NCI-H2029 treated with DMSO at 0.1 percent for 48 hours (cell line): ENCODE measurements around the gene VAT1.
"Not testable (repeated sequence)": the region's sequence is repeated elsewhere in the genome, so short reads cannot be mapped to it uniquely, and the experiment has no call there.

Source experiments
- DNase-seq: peaks from one replicate; lab custom pipeline; 2025; lab: John Stamatoyannopoulos, UW

The VAT1 gene

DNA sequence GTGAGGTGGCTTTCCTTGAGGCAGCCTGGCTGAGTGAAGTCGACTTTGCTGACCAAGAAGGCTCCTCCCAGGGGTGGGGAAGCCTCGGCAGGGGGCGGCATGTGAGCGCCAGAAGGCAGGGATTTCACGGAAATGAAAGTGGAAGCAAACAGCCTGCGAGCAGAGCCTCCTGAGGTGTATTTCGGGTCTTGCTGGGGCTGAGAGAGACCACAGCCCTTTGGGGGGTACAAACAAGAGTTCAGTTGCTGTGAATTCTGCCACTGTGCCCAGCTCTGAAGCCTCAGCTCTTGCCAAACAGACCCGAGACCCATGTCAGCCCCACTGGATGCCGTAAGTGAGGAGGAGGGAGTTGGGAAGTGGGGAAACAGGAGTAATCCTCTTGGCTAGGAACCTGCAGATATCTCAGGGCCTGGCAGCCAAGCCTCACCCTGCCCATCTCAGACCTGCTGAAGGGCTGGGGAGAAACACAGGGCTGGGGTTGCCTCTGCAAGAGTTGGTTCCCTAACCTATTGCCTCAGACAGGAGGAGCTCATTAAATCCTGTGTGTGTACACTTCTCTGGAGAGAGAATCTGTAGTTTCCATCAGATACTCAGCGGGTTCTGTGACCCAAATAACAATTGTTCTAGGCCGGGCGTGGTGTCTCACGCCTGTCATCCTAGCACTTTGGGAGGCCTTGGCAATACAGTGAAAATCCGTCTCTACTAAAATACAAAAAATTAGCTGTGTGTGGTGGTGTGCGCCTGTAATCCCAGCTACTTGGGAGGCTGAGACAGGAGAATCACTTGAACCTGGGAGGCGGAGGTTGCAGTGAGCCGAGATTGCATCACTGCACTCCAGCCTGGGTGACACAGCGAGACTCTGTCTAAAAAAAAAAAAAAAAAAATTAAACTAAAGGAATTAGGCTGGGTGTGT lies 15.3 kb downstream of the VAT1 start, which contains the start of gene IFI35:
TSS of gene IFI35 (plus strand) at position 146 of the 913 bp plus-strand sequence. CDS start at position 310, 164 bp downstream.
- peak; percentile 37 for DNase-seq

- no peak for DNase-seq
Observed at GRCh38 chr17:43003542-43004172, 18.5 kb downstream of the VAT1 start.

DNA sequence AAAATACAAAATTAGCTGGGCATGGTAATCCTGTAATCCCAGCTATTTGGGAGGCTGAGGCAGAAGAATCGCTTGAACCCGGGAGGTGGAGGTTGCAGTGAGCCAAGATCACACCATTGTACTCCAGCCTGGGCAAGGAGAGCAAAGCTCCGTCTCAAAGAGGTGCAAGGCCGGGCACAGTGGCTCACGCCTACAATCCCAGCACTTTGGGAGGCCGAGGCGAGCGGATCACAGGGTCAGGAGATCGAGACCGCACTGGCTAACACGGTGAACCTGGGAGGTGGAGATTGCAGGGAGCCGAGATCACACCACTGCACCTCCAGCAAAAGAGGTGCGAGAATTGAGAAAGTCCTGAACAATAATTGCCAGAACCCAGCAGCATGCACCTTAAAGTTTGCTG lies 21.3 kb downstream of the VAT1 start:
- DNase-seq, result not testable (repeated sequence)

- DNase-seq, result no peak
Observed at GRCh38 chr17:42999003-42999525, 23.1 kb downstream of the VAT1 start.

DNA sequence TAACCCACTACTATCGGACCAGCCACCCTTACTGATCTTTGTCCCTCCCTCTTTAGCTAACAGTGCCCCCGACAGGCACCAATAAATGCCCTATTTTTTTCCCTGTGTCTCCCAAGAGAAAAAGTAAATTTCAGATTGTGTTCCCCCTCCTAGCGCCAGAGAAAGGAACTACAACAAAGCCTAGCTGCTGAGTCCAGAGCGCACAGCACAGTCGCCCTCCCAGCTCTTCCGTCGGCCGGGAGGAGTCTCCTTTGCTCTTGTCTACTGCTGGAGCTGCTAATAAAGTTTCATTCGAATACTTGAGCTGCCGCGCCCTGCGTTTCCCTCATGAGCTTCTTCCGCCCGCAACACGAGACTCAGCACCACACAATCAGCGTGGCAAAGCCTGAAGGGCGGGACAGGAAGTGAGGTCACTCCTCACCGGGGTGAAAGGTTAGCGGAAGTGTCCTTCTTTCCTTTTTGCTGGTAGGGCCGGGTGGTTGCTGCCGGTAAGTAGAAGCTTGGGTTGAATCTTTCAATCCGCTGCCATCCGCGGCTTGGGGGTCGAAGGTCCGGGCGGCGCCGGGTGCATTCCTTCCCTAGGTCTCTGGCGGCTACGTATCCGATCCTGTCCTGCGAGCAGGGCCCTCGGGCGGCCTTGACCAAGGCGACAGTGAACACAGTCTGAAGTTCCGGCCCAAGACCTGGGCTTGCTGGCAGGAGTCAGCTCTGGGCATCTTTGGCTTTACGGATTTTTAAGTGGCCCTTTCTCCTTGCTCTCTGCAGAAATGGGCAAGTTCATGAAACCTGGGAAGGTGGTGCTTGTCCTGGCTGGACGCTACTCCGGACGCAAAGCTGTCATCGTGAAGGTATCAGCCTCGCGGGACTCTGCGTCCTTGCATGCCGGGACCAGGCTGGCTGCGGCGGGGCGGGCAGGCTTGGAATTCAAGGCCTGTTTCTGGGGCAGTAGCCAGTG lies 23.9 kb downstream of the VAT1 start, which contains the start of gene RPL27:
TSS of gene RPL27 (plus strand) at position 436 of the 955 bp plus-strand sequence. CDS start at position 768, 332 bp downstream.
- peak; percentile 86 for DNase-seq

- DNase-seq, result no peak
Observed at GRCh38 chr17:42997390-42997983, 24.7 kb downstream of the VAT1 start.

- not testable (repeated sequence) for DNase-seq
Observed at GRCh38 chr17:42993913-42994312, 28.3 kb downstream of the VAT1 start.

DNA sequence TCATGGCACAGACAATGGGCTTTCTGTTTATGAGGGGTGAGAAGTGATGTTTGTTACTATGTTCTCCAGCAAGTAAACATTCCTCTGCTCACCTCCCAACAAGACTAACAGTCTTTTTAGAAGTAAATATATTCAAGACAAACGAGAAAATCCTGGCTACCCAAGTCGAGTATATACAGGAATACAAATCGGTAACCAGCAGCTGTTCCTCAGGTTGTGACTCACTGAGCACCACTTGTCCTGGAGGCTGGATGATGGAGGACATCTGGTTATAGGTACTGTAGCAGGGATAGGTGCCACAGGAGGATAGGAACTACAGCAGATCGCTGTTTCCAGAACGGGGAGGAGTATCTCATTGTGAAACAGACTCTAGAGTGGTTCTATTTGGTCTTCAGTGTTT lies 29.3 kb downstream of the VAT1 start:
- DNase-seq, result no peak

- DNase-seq, result no peak
Observed at GRCh38 chr17:42991471-42991870, 30.7 kb downstream of the VAT1 start.

GRCh38 chr17:42989726-42990652 lies 32.2 kb downstream of the VAT1 start:
- DNase-seq, result no peak

DNA sequence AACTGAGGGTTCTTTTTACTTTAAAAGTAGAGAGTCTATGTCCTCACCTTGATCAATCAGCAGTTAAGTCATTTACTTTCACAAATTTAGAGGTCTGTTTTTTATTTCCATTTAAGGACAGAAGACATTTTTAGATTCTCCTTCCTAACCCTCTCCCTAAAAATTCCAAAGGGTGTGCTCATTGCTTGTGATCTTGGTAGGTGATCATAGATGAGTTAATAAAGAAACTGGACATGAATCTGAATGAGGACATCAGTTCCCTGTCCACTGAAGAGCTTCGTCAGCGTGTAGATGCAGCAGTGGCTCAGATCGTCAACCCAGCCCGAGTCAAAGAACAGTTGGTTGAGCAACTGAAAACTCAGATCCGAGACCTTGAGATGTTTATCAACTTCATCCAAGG lies 33.0 kb downstream of the VAT1 start:
- no peak for DNase-seq

DNA sequence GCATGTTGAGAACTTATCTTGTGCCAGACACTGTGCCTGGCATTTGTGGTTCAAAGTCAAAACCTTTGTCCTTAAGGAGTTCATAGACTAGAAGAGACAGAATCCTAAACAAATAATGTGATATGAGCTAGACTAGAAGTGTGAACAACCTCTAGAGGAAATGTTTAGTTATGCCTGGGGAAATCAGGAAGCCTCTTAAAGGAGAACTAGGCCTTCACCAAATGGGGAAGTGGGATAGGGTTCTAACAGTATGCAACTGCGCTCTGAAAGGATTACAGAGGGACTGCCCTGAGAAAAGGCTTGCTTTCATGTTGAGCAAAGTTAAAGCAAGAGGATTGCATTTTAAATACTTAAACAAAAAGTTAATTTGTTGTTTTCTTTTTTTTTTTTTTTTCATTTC lies 37.0 kb downstream of the VAT1 start:
- no peak for DNase-seq

DNA sequence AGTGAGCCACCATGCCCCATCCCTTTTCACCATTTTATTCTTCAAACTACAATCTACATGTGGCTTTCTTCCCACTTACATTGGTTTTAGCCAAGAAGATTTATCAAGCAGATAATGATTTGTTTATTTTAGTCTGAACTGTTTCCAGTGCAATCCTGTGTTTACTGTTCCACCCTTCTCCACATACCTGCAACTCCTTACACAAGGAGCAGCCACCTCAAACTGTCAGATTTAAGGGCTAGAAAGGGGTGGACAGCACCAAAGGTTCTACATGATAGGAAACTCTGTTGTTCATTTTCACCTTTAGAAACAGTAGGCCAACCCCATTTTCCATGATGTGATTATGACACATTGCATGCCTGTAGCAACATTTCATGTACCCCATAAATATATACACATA lies 39.9 kb downstream of the VAT1 start:
- DNase-seq, result no peak

DNA sequence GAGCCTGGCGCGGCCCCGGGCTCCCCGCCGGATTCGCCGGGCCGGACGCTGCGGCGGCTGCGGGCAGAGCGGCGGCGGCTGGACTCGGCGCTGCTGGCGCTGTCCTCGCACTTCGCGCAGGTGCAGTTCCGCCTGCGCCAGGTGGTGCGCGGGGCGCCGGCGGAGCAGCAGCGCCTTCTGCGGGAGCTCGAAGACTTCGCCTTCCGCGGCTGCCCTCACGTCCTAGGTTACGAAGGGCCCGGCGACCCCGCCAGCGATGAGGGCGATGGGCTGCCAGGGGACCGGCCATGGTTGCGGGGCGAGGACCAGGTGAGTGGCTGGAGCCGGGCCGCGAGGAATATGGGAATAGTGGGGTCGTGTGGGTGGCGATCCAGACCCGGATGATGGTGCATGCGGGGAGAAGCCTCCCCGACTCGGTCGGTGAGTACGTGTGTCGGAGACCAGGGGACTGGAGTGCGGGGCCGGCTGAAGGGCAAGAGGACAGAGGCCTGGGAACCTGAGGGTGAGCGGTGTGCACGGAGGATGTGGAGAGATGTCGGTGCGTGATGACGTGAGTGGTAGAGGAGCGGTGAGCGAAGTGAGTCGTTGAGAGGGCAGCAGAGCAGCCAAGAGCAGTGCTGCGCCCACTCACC lies 41.3 kb downstream of the VAT1 start:
- DNase-seq, result peak; percentile 9

- peak; percentile 41 for DNase-seq
Observed at GRCh38 chr17:42980274-42980765, 41.9 kb downstream of the VAT1 start, which contains the start of gene RUNDC1. RUNDC1 (plus strand) TSS chr17:42980565; CDS start chr17:42980577, 12 bp downstream.

- peak; percentile 41 for DNase-seq
Observed at GRCh38 chr17:42979511-42980273, 42.5 kb downstream of the VAT1 start, which contains the start of gene PTGES3L. PTGES3L (minus strand) TSS chr17:42980080; CDS start chr17:42980053, 27 bp downstream.

DNA sequence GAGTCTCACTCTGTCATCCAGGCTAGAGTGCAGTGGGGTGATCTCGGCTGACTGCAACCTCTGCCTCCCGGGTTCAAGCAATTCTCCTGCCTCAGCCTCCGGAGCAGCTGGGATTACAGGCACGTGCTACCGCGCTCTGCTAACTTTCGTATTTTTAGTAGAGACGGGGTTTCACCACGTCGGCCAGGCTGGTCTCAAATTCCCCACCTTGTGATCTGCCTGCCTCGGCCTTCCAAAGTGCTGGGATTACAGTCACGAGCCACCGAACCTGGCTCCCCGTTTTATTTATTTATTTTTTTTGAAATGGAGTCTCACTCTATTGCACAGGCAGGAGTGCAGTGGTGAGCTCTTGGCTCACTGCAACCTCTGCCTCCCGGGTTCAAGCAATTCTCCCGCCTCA lies 46.5 kb downstream of the VAT1 start:
- DNase-seq, result not testable (repeated sequence)

DNA sequence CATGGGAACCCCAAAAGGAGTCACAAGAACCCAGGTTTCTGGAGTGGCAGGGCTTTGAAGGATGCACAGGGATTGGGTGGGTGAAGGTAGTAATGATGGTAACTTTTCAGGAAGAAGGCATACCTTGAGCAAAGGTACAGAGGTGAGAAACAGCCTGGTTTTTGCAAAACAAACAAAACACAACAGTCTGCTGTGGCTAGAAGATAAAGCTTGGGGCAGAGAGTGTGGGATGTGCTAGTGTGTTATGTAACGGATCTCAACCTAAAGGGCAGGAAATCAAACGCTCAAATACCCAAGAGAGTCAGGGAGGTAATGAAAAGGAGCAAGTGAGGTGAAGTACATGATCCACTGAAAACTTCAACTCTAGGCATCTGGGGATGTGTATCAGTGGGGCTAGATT lies 46.9 kb downstream of the VAT1 start:
- no peak for DNase-seq
